ENCODE data around the gene CPT2. TPM values are rescaled to one million over a fixed set of nuclear protein-coding genes. Genes with fewer than 3 reads are reported as not detected.

CPT2 gene
- total RNA-seq, 1 donor from 2014 or later: 5.5 TPM

- Histone ChIP-seq H3K27me3 (ENCODE audit: control insufficient read depth, insufficient read depth, low read length) (no peaks in the 10 kb centered on the region), H3K36me3 (ENCODE audit: control insufficient read depth, insufficient read depth, low read length) (peaks cover 13% of the 10 kb centered on the region), H3K4me3 (ENCODE audit: low read depth, low read length) (no peak overlapping the region)
- DNase-seq (ENCODE audit: low read depth): no peak
- FAIRE-seq: no peak
- peak; percentile 8 for TF ChIP-seq CTCF (IDR thresholded peaks at IDR 0.05; ENCODE audit: insufficient read depth, low read length, severe bottlenecking)
These were observed 58.4 kb downstream of the CPT2 start for GRCh38 chr1:53255031-53255430.

GRCh38 chr1:53256511-53257453, 60.2 kb downstream of the CPT2 start:
- FAIRE-seq (no peak), DNase-seq (ENCODE audit: low read depth) (no peak)
- Histone ChIP-seq H3K36me3 (ENCODE audit: control insufficient read depth, insufficient read depth, low read length) (peaks cover 13% of the 10 kb centered on the region), H3K27me3 (ENCODE audit: control insufficient read depth, insufficient read depth, low read length) (no peaks in the 10 kb centered on the region), H3K4me3 (ENCODE audit: low read depth, low read length) (no peak overlapping the region)
- no peak for TF ChIP-seq CTCF (IDR thresholded peaks at IDR 0.05; ENCODE audit: insufficient read depth, low read length, severe bottlenecking)

DNA sequence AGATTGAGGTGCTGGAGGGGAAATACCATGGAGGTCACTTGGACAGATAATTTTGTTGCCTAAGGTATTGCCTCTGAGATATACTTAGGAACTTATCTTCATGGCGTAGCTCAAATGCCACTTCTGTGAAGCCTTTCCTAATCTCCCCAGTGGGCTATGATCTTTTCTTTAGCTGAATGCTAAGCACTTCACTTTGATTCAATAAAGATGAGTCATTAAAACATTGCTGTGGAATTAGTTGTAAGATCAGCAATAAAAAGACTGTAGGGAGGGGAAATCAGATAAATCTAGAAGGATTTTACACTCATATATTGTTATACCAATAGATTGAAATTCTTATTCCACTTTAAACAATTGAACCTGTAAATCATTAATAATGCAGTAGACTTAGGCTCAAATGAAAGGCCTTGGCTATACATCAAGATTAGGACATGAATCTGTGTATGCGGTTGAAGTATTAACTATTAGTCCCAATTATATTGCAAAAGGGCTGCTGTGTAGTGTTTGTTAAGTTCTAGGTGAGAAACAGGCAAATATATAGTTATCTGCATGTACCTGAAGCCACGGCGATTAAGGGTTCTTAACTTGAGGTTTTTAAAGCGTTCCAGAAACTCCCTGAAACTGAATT, 60.9 kb downstream of the CPT2 start:
- Histone ChIP-seq H3K36me3 (ENCODE audit: control insufficient read depth, insufficient read depth, low read length) (peaks cover 15% of the 10 kb centered on the region), H3K27me3 (ENCODE audit: control insufficient read depth, insufficient read depth, low read length) (no peaks in the 10 kb centered on the region), H3K4me3 (ENCODE audit: low read depth, low read length) (no peak overlapping the region)
- DNase-seq (ENCODE audit: low read depth) (peak; percentile 22), FAIRE-seq (no peak)
- no peak for TF ChIP-seq CTCF (IDR thresholded peaks at IDR 0.05; ENCODE audit: insufficient read depth, low read length, severe bottlenecking)

DNA sequence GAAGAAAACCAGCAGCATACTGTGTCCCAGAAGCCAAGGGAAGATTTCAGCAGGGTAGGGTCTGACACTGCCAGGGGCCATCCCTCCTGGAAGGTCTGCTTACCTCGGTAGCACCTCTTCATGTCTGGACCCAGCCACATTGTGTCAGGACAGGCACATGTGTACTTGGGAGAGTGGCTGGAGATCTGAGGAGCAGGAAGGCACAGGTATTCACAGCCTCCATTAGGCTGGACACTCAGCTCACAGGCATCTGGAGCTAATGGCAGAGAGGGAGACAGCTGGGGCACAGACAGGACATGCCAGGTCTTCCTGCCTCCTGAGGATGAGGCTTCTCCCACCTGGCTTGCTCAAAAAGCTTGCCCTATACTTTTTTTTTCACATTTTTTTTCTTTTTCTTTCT, 61.6 kb downstream of the CPT2 start:
- Histone ChIP-seq H3K36me3 (ENCODE audit: control insufficient read depth, insufficient read depth, low read length) (peaks cover 15% of the 10 kb centered on the region), H3K4me3 (ENCODE audit: low read depth, low read length) (no peak overlapping the region), H3K27me3 (ENCODE audit: control insufficient read depth, insufficient read depth, low read length) (no peaks in the 10 kb centered on the region)
- FAIRE-seq: no peak
- no peak for TF ChIP-seq CTCF (IDR thresholded peaks at IDR 0.05; ENCODE audit: insufficient read depth, low read length, severe bottlenecking)
- peak; percentile 62 for DNase-seq (ENCODE audit: low read depth)

DNA sequence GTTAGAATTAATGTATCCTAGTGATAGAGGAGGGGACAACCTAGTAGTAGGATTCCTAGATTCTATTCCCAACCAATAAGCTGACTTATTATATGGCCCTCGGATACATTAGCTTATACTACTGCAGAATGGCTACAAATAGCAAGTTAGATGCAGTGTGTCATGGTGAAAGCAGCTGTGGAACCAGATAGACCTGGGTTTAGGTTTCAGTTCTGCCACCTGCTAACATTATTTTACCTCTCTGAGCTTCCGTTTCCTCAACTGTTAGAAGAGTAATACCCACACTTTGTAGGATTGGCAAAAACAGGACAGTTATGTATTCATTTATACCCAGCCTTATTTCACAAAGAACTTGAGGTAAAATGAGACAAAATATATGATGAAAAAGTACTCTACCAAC, 63.3 kb downstream of the CPT2 start:
- no peak for TF ChIP-seq CTCF (IDR thresholded peaks at IDR 0.05; ENCODE audit: insufficient read depth, low read length, severe bottlenecking)
- Histone ChIP-seq H3K4me3 (ENCODE audit: low read depth, low read length) (no peak overlapping the region), H3K36me3 (ENCODE audit: control insufficient read depth, insufficient read depth, low read length) (peaks cover 15% of the 10 kb centered on the region), H3K27me3 (ENCODE audit: control insufficient read depth, insufficient read depth, low read length) (no peaks in the 10 kb centered on the region)
- no peak for FAIRE-seq
- no peak for DNase-seq (ENCODE audit: low read depth)

Data from bronchial epithelial cell (primary cell).